ENCODE results near the gene TM9SF2. TPM values are rescaled to one million over a fixed set of nuclear protein-coding genes. Genes with fewer than 3 reads are reported as not detected.

The TM9SF2 gene
- total and polyA plus RNA-seq, 2 of the 4 experiments (the other 2 are of a cell fraction), result 46.1 to 85.5 TPM

DNA sequence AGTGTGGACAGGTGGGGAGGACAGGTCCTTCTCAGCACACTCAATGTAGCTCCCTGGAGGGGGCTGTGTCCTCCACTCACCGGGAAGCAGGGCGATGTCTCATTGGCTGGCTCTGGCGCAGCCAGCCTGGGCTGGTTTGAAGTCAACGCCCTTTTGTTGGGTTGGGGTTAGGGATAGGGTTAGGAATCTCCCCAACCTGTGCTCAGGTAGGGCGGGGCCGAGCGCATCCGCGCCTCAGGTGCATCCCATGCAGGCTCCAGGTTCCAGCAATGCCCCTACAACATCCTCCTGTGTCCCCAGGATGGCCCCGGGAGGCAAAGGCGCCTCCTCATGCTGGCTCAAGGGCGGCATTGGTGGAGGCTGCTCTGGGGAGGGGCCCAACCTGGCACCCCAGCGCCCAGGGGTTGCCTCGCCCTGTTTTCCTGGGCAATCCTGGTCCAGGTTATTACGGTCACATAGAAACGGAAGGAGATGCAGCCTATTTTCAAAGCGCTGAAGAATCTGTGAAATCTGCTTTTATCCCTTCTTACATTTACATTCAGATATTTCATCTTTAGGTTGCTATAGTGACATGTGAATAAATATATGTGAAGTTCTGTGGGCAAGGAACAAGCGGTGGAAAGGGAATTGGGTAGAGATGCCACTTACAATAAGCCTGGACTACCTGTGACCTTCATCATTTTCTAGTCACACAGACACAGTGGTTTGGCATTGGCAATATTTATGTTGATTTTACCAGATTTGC is 74.3 kb downstream of the TM9SF2 start:
- no peak overlapping the region for H4K91ac ChIP-seq (ENCODE audit: insufficient read depth, low read depth, low read length)
- no peak overlapping the region for H2AK9ac ChIP-seq (replicated peaks; ENCODE audit: low read depth, low read length, poor library complexity)
- no peak overlapping the region for H3K4me3 ChIP-seq (ENCODE audit: insufficient read depth, low read depth, low read length)
- no peak overlapping the region for H3K14ac ChIP-seq (replicated peaks; ENCODE audit: low read depth, low read length)
- H3K36me3 ChIP-seq (ENCODE audit: control insufficient read depth, insufficient read depth, low read length), result no peaks in the 10 kb centered on the region
- no peak overlapping the region for H2AK5ac ChIP-seq (ENCODE audit: low read depth, low read length)
- H3K56ac ChIP-seq (ENCODE audit: extremely low read depth, insufficient read depth, low read length), result no peak overlapping the region
- no peak overlapping the region for H3K23ac ChIP-seq (ENCODE audit: low read depth, low read length)
- in situ Hi-C loops (cut with MboI; ENCODE audit: low sequenced_read_pairs) (no loop called here), intact Hi-C loops (cut with micrococcal nuclease) (no loop called here), dilution Hi-C loops (cut with HindIII; ENCODE audit: low sequenced_read_pairs, unreplicated experiment) (no loop called here)
- POLR2A ChIA-PET (ENCODE audit: unreplicated experiment), result no interaction called here
- TF ChIP-seq CTCF (conservative IDR thresholded peaks at IDR 0.05; ENCODE audit: low read depth, low read length) (no peak), CEBPB (IDR thresholded peaks at IDR 0.05; ENCODE audit: low read depth, low read length) (no peak), SMC3 (IDR thresholded peaks at IDR 0.05; ENCODE audit: low read depth, low read length) (no peak), RCOR1 (IDR thresholded peaks at IDR 0.05; ENCODE audit: insufficient replicate concordance, low read length) (no peak), RFX5 (IDR thresholded peaks at IDR 0.05; ENCODE audit: low read depth, low read length) (no peak), NFE2L2 (IDR thresholded peaks at IDR 0.05; ENCODE audit: low read depth, low read length) (no peak), CHD1 (IDR thresholded peaks at IDR 0.05; ENCODE audit: low read depth, low read length) (no peak), POLR2A (IDR thresholded peaks at IDR 0.05; ENCODE audit: low read depth, low read length) (no peak)
- TF ChIP-seq, protein P1, sequence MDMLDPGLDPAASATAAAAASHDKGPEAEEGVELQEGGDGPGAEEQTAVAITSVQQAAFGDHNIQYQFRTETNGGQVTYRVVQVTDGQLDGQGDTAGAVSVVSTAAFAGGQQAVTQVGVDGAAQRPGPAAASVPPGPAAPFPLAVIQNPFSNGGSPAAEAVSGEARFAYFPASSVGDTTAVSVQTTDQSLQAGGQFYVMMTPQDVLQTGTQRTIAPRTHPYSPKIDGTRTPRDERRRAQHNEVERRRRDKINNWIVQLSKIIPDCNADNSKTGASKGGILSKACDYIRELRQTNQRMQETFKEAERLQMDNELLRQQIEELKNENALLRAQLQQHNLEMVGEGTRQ (IDR thresholded peaks at IDR 0.05; ENCODE audit: low read depth, low read length), result no peak
- no peak overlapping the region for H2BK20ac ChIP-seq (ENCODE audit: low read depth, low read length)
- no peaks in the 10 kb centered on the region for H3K79me1 ChIP-seq (ENCODE audit: low read depth in 1 of 2, low read length in 2 of 2)
- DNase-seq (no peak), ATAC-seq (ENCODE audit: low read depth) (no peak)
- H3K9me3 ChIP-seq (ENCODE audit: control insufficient read depth, insufficient read depth, low read length), result no peaks in the 10 kb centered on the region
- H4K5ac ChIP-seq (ENCODE audit: low read depth, low read length), result no peak overlapping the region
- H3K4me1 ChIP-seq (ENCODE audit: control insufficient read depth, insufficient read depth, low read length), result no peaks in the 10 kb centered on the region
- CTCF ChIA-PET, result no interaction called here
- H4K20me1 ChIP-seq (ENCODE audit: insufficient read depth, low read length), result no peaks in the 10 kb centered on the region
- 100% methylated on average over 1 of the region's 18 CpGs; no CpG with 5 or more reads in 1 of the 2 experiments for WGBS, 2 experiments (ENCODE audit: extremely low coverage in 2 of 2, insufficient read length in 1 of 2)
- no peak overlapping the region for H3K9ac ChIP-seq (ENCODE audit: low read depth, low read length)
- H3K27me3 ChIP-seq (ENCODE audit: control insufficient read depth, insufficient read depth, low read length), result peaks cover 3% of the 10 kb centered on the region; the same call in 1 of the 2 replicates
- BruUV-seq (replicated peaks), result no TSS peak
- H3K4ac ChIP-seq (ENCODE audit: low read depth, low read length), result no peak overlapping the region
- no peaks in the 10 kb centered on the region; the same call in 1 of the 2 replicates for H3K9me1 ChIP-seq (ENCODE audit: insufficient read depth, low read length)
- no peak overlapping the region for H3K4me2 ChIP-seq (ENCODE audit: low read depth, low read length)
- H2BK120ac ChIP-seq (ENCODE audit: low read depth, low read length), result no peak overlapping the region
- H4K8ac ChIP-seq (ENCODE audit: low read depth in 2 of 2, low read length in 2 of 2), result no peak overlapping the region
- no peak overlapping the region for H2AFZ ChIP-seq (replicated peaks; ENCODE audit: low read length, poor library complexity)
- H3K18ac ChIP-seq (ENCODE audit: low read depth, low read length), result no peak overlapping the region
- no peak overlapping the region for H3K27ac ChIP-seq (ENCODE audit: insufficient read depth, low read length)
- H2BK5ac ChIP-seq (ENCODE audit: low read depth, low read length, poor library complexity, severe bottlenecking), result no peak overlapping the region
- no peak overlapping the region for H2BK15ac ChIP-seq (ENCODE audit: low read depth, low read length)
